ENCODE results near the gene NFKBIA. TPM values are rescaled to one million over a fixed set of nuclear protein-coding genes. Genes with fewer than 3 reads are reported as not detected.

NFKBIA gene
- total RNA-seq, 4 donors from 2014 or later: 238 to 708 (median 364) TPM

- TF ChIP-seq CTCF (IDR thresholded peaks at IDR 0.05; ENCODE audit: low read depth): no peak
Measured at GRCh38 chr14:35378425-35379233, 25.9 kb downstream of the NFKBIA start.

GRCh38 chr14:35375558-35376025 is 29.0 kb downstream of the NFKBIA start:
- no peak for TF ChIP-seq CTCF (IDR thresholded peaks at IDR 0.05; ENCODE audit: low read depth)

GRCh38 chr14:35374263-35374712 is 30.3 kb downstream of the NFKBIA start:
- no peak for TF ChIP-seq CTCF (IDR thresholded peaks at IDR 0.05; ENCODE audit: low read depth)

- no peak for TF ChIP-seq CTCF (IDR thresholded peaks at IDR 0.05; ENCODE audit: low read depth)
Measured at GRCh38 chr14:35370969-35371368, 33.6 kb downstream of the NFKBIA start.

- TF ChIP-seq CTCF (IDR thresholded peaks at IDR 0.05; ENCODE audit: low read depth): no peak
Measured at GRCh38 chr14:35369701-35370191, 34.8 kb downstream of the NFKBIA start.

- no peak for TF ChIP-seq CTCF (IDR thresholded peaks at IDR 0.05; ENCODE audit: low read depth)
Measured at GRCh38 chr14:35368583-35369392, 35.8 kb downstream of the NFKBIA start.

- TF ChIP-seq CTCF (IDR thresholded peaks at IDR 0.05; ENCODE audit: low read depth): no peak
Measured at GRCh38 chr14:35368139-35368460, 36.4 kb downstream of the NFKBIA start.

Data from subcutaneous adipose tissue (tissue), 4 donors.